Right atrium auricular region (tissue), 2 donors: Measurements from ENCODE around the gene RECQL5. TPM values are rescaled to one million over a fixed set of nuclear protein-coding genes. Genes with fewer than 3 reads are reported as not detected.

ENCODE experiments used
- DNase-seq: peaks from one replicate; pipeline ENCODE4 v3.0.0-alpha.2; 2019; ENCODE audit warnings: low spot score
- H3K27ac ChIP-seq, 2 donors: fragments of 200-600 bp; sonication (generic); 1 replicate in 1 of 2; 2 replicates in 1 of 2; pipeline ENCODE4 v1.5.1; 2016 to 2019
- H3K27me3 ChIP-seq, 2 donors: fragments of 200-600 bp; sonication (generic); one replicate each; pipeline versions ENCODE4 v1.5.1 to v1.6.0; 2017 to 2019
- H3K36me3 ChIP-seq: fragments of 200-600 bp; sonication (generic); one replicate; pipeline ENCODE4 v1.5.1; 2016
- H3K4me1 ChIP-seq, 2 donors: fragments of 200-600 bp; sonication (generic); one replicate each; pipeline versions ENCODE4 v1.5.1 to v1.6.0; 2017 to 2019
- H3K4me3 ChIP-seq, 2 donors: fragments of 200-600 bp; sonication (generic); 1 replicate in 1 of 2; 2 replicates in 1 of 2; pipeline ENCODE4 v1.5.1; 2017 to 2019; ENCODE audit warnings: mild to moderate bottlenecking in 1 of 2, moderate library complexity in 1 of 2
- H3K9me3 ChIP-seq, 2 donors: fragments of 200-600 bp; sonication (generic); one replicate each; pipeline ENCODE4 v1.5.1; 2019
- total RNA-seq, 2 donors: library from RNA; depleted of rRNA; stranded (reverse); fragments of >200 nt; gene quantifications; one replicate each; pipeline ENCODE4 v1.1.0, GENCODE V29; 2016
- TF ChIP-seq, protein P1 (sequence below), 2 donors: fragments of 200-600 bp; sonication (generic); IDR thresholded peaks; one replicate each; pipeline ENCODE4 v1.5.1; 2019; ENCODE audit warnings: antibody characterized with exemption in 2 of 2

RECQL5 gene
- total RNA-seq, 2 donors from 2014 or later: 6.2 to 7.1 TPM

GRCh38 chr17:75645501-75645888, 21.5 kb downstream of the RECQL5 start:
- Histone ChIP-seq H3K9me3 (no peaks in the 10 kb centered on the region), H3K27me3 (no peaks in the 10 kb centered on the region), H3K4me1 (peaks cover 0 to 18% of the 10 kb centered on the region in 2 donors), H3K4me3 (no peak overlapping the region), H3K36me3 (peaks cover 6% of the 10 kb centered on the region), H3K27ac (no peak overlapping the region)
- TF ChIP-seq, protein P1, sequence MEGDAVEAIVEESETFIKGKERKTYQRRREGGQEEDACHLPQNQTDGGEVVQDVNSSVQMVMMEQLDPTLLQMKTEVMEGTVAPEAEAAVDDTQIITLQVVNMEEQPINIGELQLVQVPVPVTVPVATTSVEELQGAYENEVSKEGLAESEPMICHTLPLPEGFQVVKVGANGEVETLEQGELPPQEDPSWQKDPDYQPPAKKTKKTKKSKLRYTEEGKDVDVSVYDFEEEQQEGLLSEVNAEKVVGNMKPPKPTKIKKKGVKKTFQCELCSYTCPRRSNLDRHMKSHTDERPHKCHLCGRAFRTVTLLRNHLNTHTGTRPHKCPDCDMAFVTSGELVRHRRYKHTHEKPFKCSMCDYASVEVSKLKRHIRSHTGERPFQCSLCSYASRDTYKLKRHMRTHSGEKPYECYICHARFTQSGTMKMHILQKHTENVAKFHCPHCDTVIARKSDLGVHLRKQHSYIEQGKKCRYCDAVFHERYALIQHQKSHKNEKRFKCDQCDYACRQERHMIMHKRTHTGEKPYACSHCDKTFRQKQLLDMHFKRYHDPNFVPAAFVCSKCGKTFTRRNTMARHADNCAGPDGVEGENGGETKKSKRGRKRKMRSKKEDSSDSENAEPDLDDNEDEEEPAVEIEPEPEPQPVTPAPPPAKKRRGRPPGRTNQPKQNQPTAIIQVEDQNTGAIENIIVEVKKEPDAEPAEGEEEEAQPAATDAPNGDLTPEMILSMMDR (IDR thresholded peaks at IDR 0.05): no peak
- no peak for DNase-seq

- no peak overlapping the region for H3K27ac ChIP-seq
Observed at GRCh38 chr17:75643643-75644017, 23.3 kb downstream of the RECQL5 start.

GRCh38 chr17:75642784-75643642, 23.9 kb downstream of the RECQL5 start:
- Histone ChIP-seq H3K27me3 (no peaks in the 10 kb centered on the region), H3K9me3 (no peaks in the 10 kb centered on the region), H3K4me1 (peaks cover 0 to 31% of the 10 kb centered on the region in 2 donors), H3K27ac (peak overlapping the region in 1 of 2 donors; percentile 77), H3K4me3 (no peak overlapping the region), H3K36me3 (no peaks in the 10 kb centered on the region)
- DNase-seq: no peak
- TF ChIP-seq, protein P1 (IDR thresholded peaks at IDR 0.05): no peak

More at GRCh38 chr17:75643643-75644017, 23.3 kb downstream of the RECQL5 start:
- TF ChIP-seq, protein P1 (IDR thresholded peaks at IDR 0.05): no peak
- Histone ChIP-seq H3K4me1 (peaks cover 0 to 27% of the 10 kb centered on the region in 2 donors), H3K36me3 (no peaks in the 10 kb centered on the region), H3K9me3 (no peaks in the 10 kb centered on the region), H3K27me3 (no peaks in the 10 kb centered on the region), H3K4me3 (no peak overlapping the region)
- DNase-seq: no peak

DNA sequence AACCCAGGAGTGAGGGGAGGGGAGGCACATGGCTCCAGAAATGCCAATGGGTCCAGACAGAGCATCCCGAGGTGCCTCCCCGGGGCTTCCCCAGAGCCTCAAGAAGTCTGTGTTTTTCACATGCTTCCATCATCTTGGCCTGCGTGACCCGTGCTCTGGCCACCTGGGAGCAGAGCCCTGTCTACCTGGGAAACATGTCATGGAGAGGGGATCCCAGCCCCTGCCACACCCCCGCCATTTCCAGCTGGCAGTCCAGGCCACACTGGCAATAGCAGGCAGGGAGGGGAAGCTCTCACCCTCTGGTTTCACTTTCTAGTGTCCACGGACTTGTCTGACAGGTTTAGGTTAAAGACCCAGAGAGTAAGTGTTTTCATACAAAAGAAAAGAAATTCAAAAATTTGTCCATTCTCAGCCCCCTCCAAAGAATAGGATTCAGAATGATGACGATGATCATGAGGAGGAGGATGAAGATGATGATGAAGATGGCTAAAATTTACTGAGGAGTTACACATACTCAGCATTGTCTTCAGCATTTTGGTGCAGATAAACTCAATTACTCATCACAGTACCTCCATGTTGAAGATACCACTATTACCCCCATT, 24.7 kb downstream of the RECQL5 start:
- DNase-seq: no peak
- TF ChIP-seq, protein P1 (IDR thresholded peaks at IDR 0.05): no peak
- Histone ChIP-seq H3K9me3 (no peaks in the 10 kb centered on the region), H3K27me3 (no peaks in the 10 kb centered on the region), H3K36me3 (no peaks in the 10 kb centered on the region), H3K4me1 (peaks cover 0 to 36% of the 10 kb centered on the region in 2 donors), H3K27ac (peak overlapping the region; percentile 66 to 77), H3K4me3 (no peak overlapping the region)

DNA sequence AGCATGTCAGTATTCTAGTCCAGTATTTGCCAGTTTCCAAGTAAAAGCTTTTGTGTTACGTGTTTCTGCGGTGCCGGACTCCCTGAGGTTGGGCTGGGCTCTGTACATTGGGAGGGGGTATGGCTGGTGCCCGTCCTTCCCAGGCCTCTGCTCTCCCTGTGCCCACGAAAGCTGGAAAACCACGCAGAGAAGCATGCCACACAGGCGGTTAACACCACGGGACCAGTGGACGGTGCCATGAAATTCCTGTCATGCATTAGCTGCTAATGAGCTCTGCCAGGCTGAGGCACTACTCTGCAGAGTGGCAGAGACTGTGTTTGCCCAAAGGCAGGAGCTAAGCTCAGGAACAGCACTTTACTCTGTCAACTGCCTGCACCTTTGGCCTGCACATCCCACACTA, 25.6 kb downstream of the RECQL5 start:
- Histone ChIP-seq H3K36me3 (no peaks in the 10 kb centered on the region), H3K9me3 (no peaks in the 10 kb centered on the region), H3K27me3 (no peaks in the 10 kb centered on the region), H3K4me3 (no peak overlapping the region), H3K4me1 (peaks cover 0 to 45% of the 10 kb centered on the region in 2 donors), H3K27ac (peak overlapping the region; percentile 66 to 77)
- DNase-seq: no peak
- TF ChIP-seq, protein P1 (IDR thresholded peaks at IDR 0.05): no peak
